NCI-H2029 treated with DMSO at 0.1 percent for 48 hours (cell line): ENCODE results near the gene RPP40.

Experiments used
- DNase-seq: peaks from one replicate; lab custom pipeline; 2025; lab: John Stamatoyannopoulos, UW

Gene RPP40

GRCh38 chr6:4969609-4970285 is 34.1 kb downstream of the RPP40 start:
- DNase-seq = no peak

DNA sequence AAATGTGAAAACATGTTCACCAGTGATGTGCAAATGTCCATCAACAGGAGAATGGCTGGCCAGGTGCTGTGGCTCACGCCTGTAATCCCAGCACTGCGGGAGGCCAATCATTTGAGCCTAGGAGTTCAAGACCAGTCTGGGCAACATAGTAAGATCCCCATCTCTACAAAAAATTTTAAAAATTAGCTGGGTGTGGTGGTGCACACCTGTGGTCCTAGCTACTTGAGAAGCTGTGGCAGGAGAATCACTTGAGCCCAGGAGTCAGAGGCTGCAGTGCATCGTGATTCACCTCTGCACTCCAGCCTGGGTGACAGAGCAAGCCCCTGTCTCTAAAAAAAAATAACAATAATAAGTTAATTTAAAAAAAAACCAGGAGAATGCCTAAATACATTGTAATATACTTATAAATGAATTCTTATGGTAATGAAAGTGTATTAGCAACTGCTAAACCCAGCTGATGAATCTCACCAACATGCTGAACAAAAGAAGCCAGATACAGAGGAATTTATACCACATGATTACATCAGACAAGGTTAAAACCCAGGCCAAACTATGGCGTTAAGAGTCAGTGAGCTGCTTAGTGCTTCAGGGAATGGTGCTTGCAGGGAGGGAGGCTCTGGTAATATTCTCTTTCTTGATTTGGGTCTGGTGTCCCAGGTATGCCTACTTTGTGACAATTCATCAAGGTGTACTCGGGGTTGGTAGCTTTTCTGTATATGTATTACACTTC is 36.4 kb downstream of the RPP40 start:
- DNase-seq = no peak

GRCh38 chr6:4965562-4966389 is 38.1 kb downstream of the RPP40 start:
- DNase-seq = no peak

DNA sequence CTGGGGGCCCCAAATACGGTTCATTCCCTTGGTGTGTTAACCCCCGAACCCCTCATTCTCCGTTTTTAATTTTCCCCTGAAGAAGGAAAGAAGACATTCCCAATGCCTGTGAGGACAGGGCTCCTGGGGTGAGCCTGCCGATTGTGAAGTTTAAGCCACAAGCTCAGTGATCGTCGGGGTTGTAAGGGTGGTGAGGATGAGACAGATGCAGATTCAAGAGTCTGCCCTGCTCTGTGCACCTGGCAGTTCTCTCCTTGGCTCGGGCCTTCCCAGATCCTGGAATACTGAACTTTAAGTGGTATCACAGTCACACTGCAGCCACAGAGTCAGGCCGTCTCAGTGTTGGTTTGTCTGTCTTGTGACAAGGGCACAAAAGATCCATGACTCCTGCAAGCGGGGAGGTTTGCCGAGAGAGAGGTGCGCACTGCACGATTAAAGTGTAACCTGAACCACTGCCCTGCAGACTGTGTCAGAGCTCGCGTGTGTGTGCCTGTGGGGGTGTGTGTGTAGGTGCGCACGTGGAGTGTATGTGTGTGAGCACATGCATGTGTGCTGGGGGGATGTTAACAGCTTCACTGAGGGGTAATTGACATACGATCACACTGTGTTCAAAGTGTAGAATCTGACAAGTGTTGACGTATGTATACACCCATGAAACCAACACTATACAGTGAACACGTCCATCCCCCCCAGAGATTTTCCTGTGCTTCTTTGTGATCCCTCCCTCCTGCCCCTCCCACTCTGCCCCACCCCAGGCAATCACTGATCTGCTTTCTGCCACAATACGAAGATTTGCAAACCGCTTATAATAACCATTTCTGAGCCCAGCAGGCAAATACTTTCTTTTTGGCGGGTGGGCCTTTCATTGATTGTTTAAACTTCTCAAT is 38.9 kb downstream of the RPP40 start:
- no peak for DNase-seq

- no peak for DNase-seq
These were observed 40.9 kb downstream of the RPP40 start for GRCh38 chr6:4962905-4963304.

GRCh38 chr6:4961322-4962168 is 42.3 kb downstream of the RPP40 start:
- no peak for DNase-seq

DNA sequence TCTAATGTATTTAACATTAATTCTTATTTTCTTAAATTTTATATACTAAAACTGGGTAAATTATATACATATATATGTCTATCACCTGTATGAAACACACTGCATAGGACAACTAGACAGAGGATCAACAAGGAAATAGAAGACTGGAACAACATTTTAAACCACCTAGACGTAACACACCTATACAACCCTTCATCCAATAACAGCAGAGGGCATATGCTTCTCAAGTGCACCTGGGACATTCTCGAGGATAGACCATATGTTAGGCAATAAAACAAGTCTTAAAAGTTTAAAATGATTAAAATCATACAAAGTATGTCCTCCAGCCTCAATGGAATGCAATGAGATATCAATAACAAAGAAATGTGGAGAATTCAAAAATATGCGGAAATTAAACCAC is 45.2 kb downstream of the RPP40 start:
- DNase-seq = no peak

DNA sequence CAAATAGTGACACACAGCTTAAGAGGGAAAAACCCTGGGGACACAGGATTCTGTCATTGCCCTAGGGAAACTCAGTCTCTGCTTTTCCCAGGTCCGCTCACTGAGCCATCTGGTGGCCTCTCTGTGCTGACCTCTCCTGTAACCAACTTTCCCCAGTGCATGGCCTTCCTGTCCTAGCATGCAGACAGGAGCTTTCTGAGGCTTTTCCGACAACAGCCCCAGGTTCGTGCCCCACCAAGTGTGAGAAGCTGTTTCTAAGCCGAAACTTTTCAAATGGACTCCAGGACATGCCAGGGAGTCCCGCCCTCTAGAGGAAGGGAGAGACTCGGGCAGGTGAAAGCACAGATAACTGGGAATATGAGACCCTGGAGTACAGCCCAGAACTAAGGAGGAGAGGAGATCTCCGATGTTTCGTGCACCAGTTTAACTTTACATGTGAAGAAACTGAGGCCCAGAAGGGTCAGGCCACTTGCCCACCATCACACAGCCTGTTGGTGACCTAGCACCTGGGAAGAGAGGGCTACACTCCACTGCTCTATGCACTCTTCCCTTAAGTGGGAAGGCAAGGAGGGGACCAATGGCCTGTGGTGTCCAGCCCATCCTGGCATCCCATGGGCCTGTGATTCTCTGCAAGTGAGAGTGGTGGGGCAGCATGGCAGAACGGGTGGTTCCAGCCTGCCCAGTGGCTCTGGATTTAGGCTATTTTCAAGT is 46.2 kb downstream of the RPP40 start:
- DNase-seq = no peak

GRCh38 chr6:4956625-4957024 is 47.2 kb downstream of the RPP40 start:
- no peak for DNase-seq

GRCh38 chr6:4953440-4953839 is 50.4 kb downstream of the RPP40 start:
- no peak for DNase-seq

- DNase-seq = no peak
These were observed 52.9 kb downstream of the RPP40 start for GRCh38 chr6:4950836-4951533.

- DNase-seq = no peak
These were observed 53.8 kb downstream of the RPP40 start for GRCh38 chr6:4950076-4950475.

GRCh38 chr6:4948781-4949450 is 54.9 kb downstream of the RPP40 start:
- DNase-seq = no peak

- DNase-seq = no peak
These were observed 56.1 kb downstream of the RPP40 start for GRCh38 chr6:4947716-4948115.

- DNase-seq = no peak
These were observed 57.3 kb downstream of the RPP40 start for GRCh38 chr6:4946521-4946920.
